WI38 (cell line): Measurements from ENCODE around the gene ZFAND2B.
"Not testable (repeated sequence)": the region's sequence is repeated elsewhere in the genome, so short reads cannot be mapped to it uniquely, and the experiment has no call there.

Experiments
- H3K4me3 ChIP-seq: 2 replicates; pipeline ENCODE4 v1.5.1; 2011; ENCODE audit warnings: low read depth, mild to moderate bottlenecking, control low read depth, low read length
- CTCF ChIP-seq: IDR thresholded peaks from 2 replicates; pipeline ENCODE4 v1.5.1; 2012; ENCODE audit warnings: low read depth, mild to moderate bottlenecking, control low read depth, low read length

Gene ZFAND2B

GRCh38 chr2:219251656-219252055 is 45.1 kb downstream of the ZFAND2B start:
- no peak overlapping the region for H3K4me3 ChIP-seq
- TF ChIP-seq CTCF, result no peak

GRCh38 chr2:219252084-219252483 is 45.5 kb downstream of the ZFAND2B start:
- H3K4me3 ChIP-seq, result no peak overlapping the region
- no peak for TF ChIP-seq CTCF

GRCh38 chr2:219252570-219252899 is 46.0 kb downstream of the ZFAND2B start:
- no peak for TF ChIP-seq CTCF
- peak overlapping the region; percentile 54 for H3K4me3 ChIP-seq

GRCh38 chr2:219252900-219253752 is 46.5 kb downstream of the ZFAND2B start, which contains the start of gene TUBA4B:
TUBA4B (plus strand) TSS chr2:219253243; CDS start chr2:219253408, 165 bp downstream.
- TF ChIP-seq CTCF, result no peak
- H3K4me3 ChIP-seq, result peak within 1 kb of the TSS; percentile 54

GRCh38 chr2:219253753-219254589 is 47.4 kb downstream of the ZFAND2B start, which contains the start of gene TUBA4A:
TUBA4A (minus strand) TSS chr2:219253918; CDS start chr2:219253858, 60 bp downstream.
- TF ChIP-seq CTCF, result no peak
- peak within 1 kb of the TSS; percentile 54 for H3K4me3 ChIP-seq

GRCh38 chr2:219254590-219255201 is 48.1 kb downstream of the ZFAND2B start:
- peak overlapping the region; percentile 54 for H3K4me3 ChIP-seq
- no peak for TF ChIP-seq CTCF

- H3K4me3 ChIP-seq, result not testable (repeated sequence)
Measured at GRCh38 chr2:219258942-219259341, 52.4 kb downstream of the ZFAND2B start.
